Panc1 (cell line): ENCODE data around the gene AOAH.

ENCODE experiments used
- CTCF ChIP-seq: fragments of 450-650 bp; IDR thresholded peaks from 2 replicates; pipeline ENCODE4 v1.5.1; 2017; ENCODE audit warnings: mild to moderate bottlenecking
- POLR2AphosphoS5 ChIP-seq: IDR thresholded peaks from 2 replicates; pipeline ENCODE4 v1.6.1; 2012; ENCODE audit warnings: mild to moderate bottlenecking, low read depth, low read length, moderate library complexity
- REST ChIP-seq, 2 experiments: IDR thresholded peaks; 2 replicates each; pipeline ENCODE4 v1.6.1; 2011 to 2012; ENCODE audit warnings: low read depth in 2 of 2, control low read depth in 1 of 2, low read length in 1 of 2, mild to moderate bottlenecking in 1 of 2, moderate library complexity in 1 of 2; ENCODE audit not compliant: insufficient read depth in 1 of 2
- SIN3A ChIP-seq: IDR thresholded peaks from 2 replicates; pipeline ENCODE4 v1.6.1; 2012; ENCODE audit warnings: low read depth, mild to moderate bottlenecking, low read length, moderate library complexity, borderline replicate concordance; ENCODE audit not compliant: insufficient read depth

- TF ChIP-seq CTCF (no peak), POLR2AphosphoS5 (no peak), REST (IDR thresholded peaks at IDR 0.05; ENCODE audit: insufficient read depth in 1 of 2, low read depth in 2 of 2, low read length in 1 of 2) (no peak), SIN3A (no peak)
Observed at GRCh38 chr7:36602934-36603887, 121.1 kb downstream of the AOAH start.
